Measurements from ENCODE around the gene FUBP1. TPM values are rescaled to one million over a fixed set of nuclear protein-coding genes. Genes with fewer than 3 reads are reported as not detected.

Gene FUBP1
- total and polyA plus RNA-seq, 2 donors (not counting 3 experiments of a cell fraction or from before 2014, with no cell fraction given), result 112 to 166 TPM

DNA sequence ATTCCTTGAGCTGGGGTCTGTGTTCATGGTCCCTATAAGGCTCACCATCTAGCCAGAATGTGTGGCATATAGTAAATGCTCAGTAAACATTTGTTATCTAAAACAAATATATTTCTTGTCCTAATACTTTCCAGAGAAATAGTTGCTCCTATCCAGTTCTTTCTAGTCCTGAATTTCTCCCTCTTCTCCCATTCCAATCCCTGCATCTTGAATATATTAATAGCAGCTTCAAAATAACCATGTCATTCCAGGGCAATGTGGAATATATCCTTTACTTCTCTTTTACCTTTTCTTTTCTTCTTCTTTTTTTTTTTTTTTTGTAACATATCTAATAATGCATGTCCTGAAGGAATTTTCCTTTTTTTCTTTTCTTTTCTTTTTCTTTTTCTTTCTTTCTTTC lies 36.3 kb upstream of the FUBP1 start:
- no peak overlapping the region for H3K4me3 ChIP-seq (replicated peaks in 1 of 3; ENCODE audit: insufficient read depth in 1 of 3, low read depth in 1 of 3, low read length in 3 of 3)
- H3K27me3 ChIP-seq (ENCODE audit: control insufficient read depth in 2 of 2, insufficient read depth in 2 of 2, low read length in 2 of 2), result no peaks in the 10 kb centered on the region
- ChIA-PET POLR2A (interaction anchor here (0.6 to 1.4 kb wide), 2 partner anchors 10 to 45 kb away, joined by 3 to 14 read pairs; partner anchors contain the start of gene DNAJB4), CTCF (interaction anchor here (0.6 to 15.7 kb wide), 3 partner anchors 32 to 99 kb away, joined by 3 to 250 read pairs (median 3); no protein-coding TSS in a partner anchor)
- no peak overlapping the region for H2AFZ ChIP-seq (ENCODE audit: low read depth, low read length)
- no peak overlapping the region for H3K4me2 ChIP-seq (ENCODE audit: insufficient read depth, low read length)
- peaks cover 17% of the 10 kb centered on the region for H3K4me1 ChIP-seq (ENCODE audit: control insufficient read depth, extremely low read depth, insufficient read depth, low read length)
- peaks cover 4% of the 10 kb centered on the region for H4K20me1 ChIP-seq (replicated peaks; ENCODE audit: control insufficient read depth, extremely low read depth, insufficient read depth, low read length)
- intact Hi-C loops (cut with micrococcal nuclease) (no loop called here), dilution Hi-C loops (cut with MboI; ENCODE audit: extremely low pct_ligation_motif_present, low sequenced_read_pairs) (no loop called here)
- no TSS peak for BruUV-seq (replicated peaks)
- TF ChIP-seq POLR2A (IDR thresholded peaks at IDR 0.05; ENCODE audit: low read depth, low read length) (no peak), FOS (IDR thresholded peaks at IDR 0.05; ENCODE audit: borderline replicate concordance, insufficient read depth, low read length) (no peak), JUN (IDR thresholded peaks at IDR 0.05; ENCODE audit: borderline replicate concordance, insufficient read depth, insufficient read length, low read depth) (no peak), POLR2AphosphoS5 (IDR thresholded peaks at IDR 0.05; ENCODE audit: insufficient read depth, low read depth, low read length) (no peak), MYC (IDR thresholded peaks at IDR 0.05; ENCODE audit: low read depth, low read length) (no peak), EZH2 (IDR thresholded peaks at IDR 0.05; ENCODE audit: borderline replicate concordance, low read depth, low read length, severe bottlenecking) (no peak), GATA2 (IDR thresholded peaks at IDR 0.05; ENCODE audit: insufficient read depth, insufficient read length, low read depth, low read length) (no peak), CTCF (IDR thresholded peaks at IDR 0.05; ENCODE audit: extremely low read depth in 1 of 2, insufficient read depth in 1 of 2, low read depth in 1 of 2, low read length in 2 of 2) (no peak)
- TF ChIP-seq, protein P1, sequence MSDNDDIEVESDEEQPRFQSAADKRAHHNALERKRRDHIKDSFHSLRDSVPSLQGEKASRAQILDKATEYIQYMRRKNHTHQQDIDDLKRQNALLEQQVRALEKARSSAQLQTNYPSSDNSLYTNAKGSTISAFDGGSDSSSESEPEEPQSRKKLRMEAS (IDR thresholded peaks at IDR 0.05; ENCODE audit: insufficient read depth, insufficient read length), result no peak
- H3K9me3 ChIP-seq (replicated peaks; ENCODE audit: control insufficient read depth, insufficient read depth, low read length), result no peaks in the 10 kb centered on the region
- H3K36me3 ChIP-seq (ENCODE audit: control insufficient read depth in 2 of 2, extremely low read depth in 1 of 2, insufficient read depth in 2 of 2, low read length in 2 of 2), result peaks cover 17 to 36% of the 10 kb centered on the region in 2 experiments
- no peak overlapping the region for H3K27ac ChIP-seq (ENCODE audit: insufficient read depth, low read depth, low read length)
- peaks cover 57% of the 10 kb centered on the region for H3K79me2 ChIP-seq (ENCODE audit: control insufficient read depth, insufficient read depth, low read length)
- peaks cover 3% of the 10 kb centered on the region for H3K9me1 ChIP-seq (replicated peaks; ENCODE audit: control insufficient read depth, extremely low read depth, insufficient read depth, low read length)
- FAIRE-seq (no peak), DNase-seq (ENCODE audit: low read depth, low spot score) (no peak)
- no peak overlapping the region for H3K9ac ChIP-seq (replicated peaks; ENCODE audit: extremely low read depth, insufficient read depth, low read length)
